Peyer's patch (tissue), 4 donors: ENCODE measurements around the gene CHST7. TPM values are rescaled to one million over a fixed set of nuclear protein-coding genes. Genes with fewer than 3 reads are reported as not detected.

Experiments
- DNase-seq, 3 donors: peaks; one replicate each; pipeline ENCODE4 v3.0.0-alpha.2; 2017 to 2019
- H3K27ac ChIP-seq, 4 donors: fragments of 200-600 bp; sonication (generic); one replicate each; pipeline ENCODE4 v1.5.1; 2016 to 2019
- H3K27me3 ChIP-seq, 2 donors: fragments of 200-600 bp; sonication (generic); one replicate each; pipeline ENCODE4 v1.5.1; 2019
- H3K36me3 ChIP-seq, 3 donors: fragments of 200-600 bp; sonication (generic); one replicate each; pipeline ENCODE4 v1.5.1; 2016 to 2019
- H3K4me1 ChIP-seq, 4 donors: fragments of 200-600 bp; sonication (generic); one replicate each; pipeline ENCODE4 v1.5.1; 2016 to 2019
- H3K4me3 ChIP-seq, 4 donors: fragments of 200-600 bp; sonication (generic); 1 replicate in 3 of 4; 2 replicates in 1 of 4; pipeline ENCODE4 v1.5.1; 2016 to 2019; ENCODE audit warnings: mild to moderate bottlenecking in 1 of 4
- H3K9me3 ChIP-seq, 4 donors: fragments of 200-600 bp; sonication (generic); one replicate each; pipeline ENCODE4 v1.5.1; 2016 to 2019; ENCODE audit warnings: mild to moderate bottlenecking in 1 of 4
- CTCF ChIP-seq, 6 experiments: fragments of 450-650 bp in 4 of 6; fragments of 200-600 bp in 2 of 6; sonication (generic) in 1 of 6; IDR thresholded peaks; one replicate each; pipeline ENCODE4 v1.5.1; 2017 to 2019; ENCODE audit warnings: antibody characterized with exemption in 6 of 6, mild to moderate bottlenecking in 3 of 6, moderate library complexity in 1 of 6
- POLR2A ChIP-seq, 2 donors: fragments of 450-650 bp; IDR thresholded peaks; one replicate each; pipeline ENCODE4 v1.5.1; 2017; ENCODE audit warnings: antibody characterized with exemption in 2 of 2, mild to moderate bottlenecking in 2 of 2, moderate library complexity in 2 of 2
- total RNA-seq, 4 donors: library from RNA; depleted of rRNA; stranded (reverse); fragments of >200 nt; gene quantifications; one replicate each; pipeline ENCODE4 v1.1.0, GENCODE V29; 2016

CHST7 gene
- total RNA-seq, 4 donors from 2014 or later, result 1.7 to 10.7 (median 4.2) TPM

GRCh38 chrX:46573892-46574773 lies 568 bp downstream of the CHST7 start:
- Histone ChIP-seq H3K4me3 (peak overlapping the region; percentile 48 to 65 (median 58)), H3K27ac (peak overlapping the region; percentile 26 to 74 (median 56)), H3K4me1 (peaks cover 0 to 8% (median 0%) of the 10 kb centered on the region in 4 donors), H3K27me3 (no peaks in the 10 kb centered on the region), H3K36me3 (no peaks in the 10 kb centered on the region), H3K9me3 (no peaks in the 10 kb centered on the region)
- TF ChIP-seq POLR2A (IDR thresholded peaks at IDR 0.05), result no peak
- DNase-seq, result peak; percentile 56 to 83 (median 64)

GRCh38 chrX:46574774-46575381 lies 1.3 kb downstream of the CHST7 start:
- Histone ChIP-seq H3K4me3 (peak overlapping the region; percentile 48 to 65 (median 58)), H3K27ac (peak overlapping the region in 3 of 4 donors; percentile 48 to 74 (median 63)), H3K36me3 (no peaks in the 10 kb centered on the region), H3K4me1 (peaks cover 0 to 8% (median 0%) of the 10 kb centered on the region in 4 donors), H3K27me3 (no peaks in the 10 kb centered on the region), H3K9me3 (no peaks in the 10 kb centered on the region)
- DNase-seq, result no peak
- TF ChIP-seq CTCF (IDR thresholded peaks at IDR 0.05) (no peak), POLR2A (IDR thresholded peaks at IDR 0.05) (no peak)

GRCh38 chrX:46575586-46575985 lies 2.0 kb downstream of the CHST7 start:
- no peaks in the 10 kb centered on the region for H3K27me3 ChIP-seq
- H3K36me3 ChIP-seq, result no peaks in the 10 kb centered on the region
- TF ChIP-seq CTCF (IDR thresholded peaks at IDR 0.05) (no peak), POLR2A (IDR thresholded peaks at IDR 0.05) (no peak)
- no peak for DNase-seq
- peaks cover 0 to 8% (median 0%) of the 10 kb centered on the region in 4 donors for H3K4me1 ChIP-seq
- peak overlapping the region; percentile 48 to 65 (median 58) for H3K4me3 ChIP-seq
- peak overlapping the region in 1 of 4 donors; percentile 13 for H3K27ac ChIP-seq
- no peaks in the 10 kb centered on the region for H3K9me3 ChIP-seq

GRCh38 chrX:46575991-46576392 lies 2.4 kb downstream of the CHST7 start:
- peak in 1 of 3 donors; percentile 48 for DNase-seq
- TF ChIP-seq CTCF (IDR thresholded peaks at IDR 0.05) (no peak), POLR2A (IDR thresholded peaks at IDR 0.05) (no peak)
- peak overlapping the region in 1 of 4 donors; percentile 8 for H3K27ac ChIP-seq
- peaks cover 0 to 8% (median 0%) of the 10 kb centered on the region in 4 donors for H3K4me1 ChIP-seq
- no peaks in the 10 kb centered on the region for H3K27me3 ChIP-seq
- no peaks in the 10 kb centered on the region for H3K9me3 ChIP-seq
- no peaks in the 10 kb centered on the region for H3K36me3 ChIP-seq
- H3K4me3 ChIP-seq, result peak overlapping the region; percentile 48 to 65 (median 58)

- Histone ChIP-seq H3K27ac (peak overlapping the region in 1 of 4 donors; percentile 8), H3K27me3 (no peaks in the 10 kb centered on the region), H3K4me3 (peak overlapping the region in 1 of 4 donors; percentile 65), H3K36me3 (no peaks in the 10 kb centered on the region), H3K4me1 (peaks cover 0 to 8% (median 0%) of the 10 kb centered on the region in 4 donors), H3K9me3 (no peaks in the 10 kb centered on the region)
- no peak for DNase-seq
- TF ChIP-seq POLR2A (IDR thresholded peaks at IDR 0.05) (no peak), CTCF (IDR thresholded peaks at IDR 0.05) (no peak)
Observed at GRCh38 chrX:46576458-46576857, 2.9 kb downstream of the CHST7 start.
